ENCODE measurements around the gene TRIP12.
"Not testable (repeated sequence)": the region's sequence is repeated elsewhere in the genome, so short reads cannot be mapped to it uniquely, and the experiment has no call there.

The TRIP12 gene

DNA sequence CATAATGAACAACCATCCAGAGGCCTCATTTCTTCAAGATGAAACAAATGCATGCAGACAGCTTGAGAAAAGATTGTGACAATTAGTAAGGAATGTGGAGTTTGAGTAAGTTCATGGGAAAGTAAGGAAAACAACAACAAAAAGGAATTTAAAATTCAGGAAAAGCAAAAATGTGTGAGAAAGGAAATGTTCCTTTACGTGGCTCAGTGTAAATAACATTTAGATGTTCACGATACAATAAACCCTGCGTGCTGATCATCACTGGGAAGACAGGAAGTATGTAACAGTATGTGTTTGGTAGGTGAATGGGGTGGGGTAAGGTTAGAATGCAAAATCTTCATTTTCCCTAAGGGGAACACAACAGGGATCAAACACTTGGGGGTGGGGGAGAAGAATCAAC lies 72.7 kb downstream of the TRIP12 start:
- Histone ChIP-seq H3K4me1 (ENCODE audit: insufficient read depth, low read length) (peaks cover 6% of the 10 kb centered on the region), H3K27me3 (ENCODE audit: control insufficient read depth in 1 of 2, insufficient read depth in 2 of 2, low read length in 2 of 2) (no peaks in the 10 kb centered on the region), H3K27ac (ENCODE audit: low read depth, low read length) (no peak overlapping the region), H3K9me3 (ENCODE audit: low read length) (no peaks in the 10 kb centered on the region), H3K4me3 (ENCODE audit: low read depth in 1 of 2, low read length in 2 of 2) (no peak overlapping the region), H3K36me3 (ENCODE audit: insufficient read depth, low read length) (peaks cover 4% of the 10 kb centered on the region), H3K9ac (ENCODE audit: low read length) (no peak overlapping the region)

DNA sequence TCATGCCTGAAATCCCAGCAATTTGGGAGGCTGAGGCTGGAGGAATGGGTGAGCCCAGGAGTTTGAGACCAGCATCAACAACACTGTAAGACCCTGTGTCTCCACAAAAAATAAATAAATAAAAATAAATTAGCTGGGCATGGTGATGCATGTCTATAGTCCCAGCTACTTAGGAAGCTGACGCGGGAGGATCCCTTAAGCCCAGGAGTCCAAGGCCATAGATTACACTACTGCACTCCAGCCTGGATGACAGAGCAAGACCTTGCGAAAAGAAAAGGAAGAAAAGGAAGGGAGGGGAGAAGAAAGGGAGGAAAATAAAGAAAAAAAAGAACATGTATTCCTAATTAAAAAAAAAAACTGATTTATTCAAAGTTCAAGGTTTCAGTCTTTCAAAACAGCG lies 78.2 kb downstream of the TRIP12 start:
- H3K9me3 ChIP-seq (ENCODE audit: low read length) = no peaks in the 10 kb centered on the region
- H3K9ac ChIP-seq (ENCODE audit: low read length) = no peak overlapping the region
- H3K36me3 ChIP-seq (ENCODE audit: insufficient read depth, low read length) = peaks cover 14% of the 10 kb centered on the region
- H3K27ac ChIP-seq (ENCODE audit: low read depth, low read length) = no peak overlapping the region
- no peaks in the 10 kb centered on the region for H3K27me3 ChIP-seq (ENCODE audit: control insufficient read depth in 1 of 2, insufficient read depth in 2 of 2, low read length in 2 of 2)
- H3K4me1 ChIP-seq (ENCODE audit: insufficient read depth, low read length) = peaks cover 6% of the 10 kb centered on the region
- H3K4me3 ChIP-seq (ENCODE audit: low read depth in 1 of 2, low read length in 2 of 2) = no peak overlapping the region

DNA sequence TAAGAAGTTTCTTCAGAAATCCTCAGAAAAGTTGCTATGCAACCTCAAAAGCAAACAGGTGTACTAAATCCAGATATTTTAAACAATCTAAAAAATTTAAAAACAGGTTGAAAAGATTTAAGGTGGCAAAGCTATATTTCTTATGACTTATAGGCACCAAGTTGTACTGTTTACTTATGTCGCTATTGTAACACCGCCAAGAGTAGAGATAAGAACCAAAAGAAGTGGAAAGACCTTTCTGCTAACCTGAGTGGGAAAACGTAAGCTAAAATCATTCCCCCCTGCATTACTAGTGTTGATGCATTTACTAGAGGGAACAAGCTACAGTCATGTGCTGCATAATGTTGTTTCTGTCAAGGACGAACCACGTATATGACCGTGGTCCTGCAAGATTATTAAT lies 83.1 kb downstream of the TRIP12 start:
- Histone ChIP-seq H3K27me3 (ENCODE audit: control insufficient read depth in 1 of 2, insufficient read depth in 2 of 2, low read length in 2 of 2) (no peaks in the 10 kb centered on the region), H3K9me3 (ENCODE audit: low read length) (no peaks in the 10 kb centered on the region), H3K4me1 (ENCODE audit: insufficient read depth, low read length) (no peaks in the 10 kb centered on the region), H3K4me3 (ENCODE audit: low read depth in 1 of 2, low read length in 2 of 2) (no peak overlapping the region), H3K36me3 (ENCODE audit: insufficient read depth, low read length) (peaks cover 10% of the 10 kb centered on the region), H3K9ac (ENCODE audit: low read length) (no peak overlapping the region), H3K27ac (ENCODE audit: low read depth, low read length) (no peak overlapping the region)

DNA sequence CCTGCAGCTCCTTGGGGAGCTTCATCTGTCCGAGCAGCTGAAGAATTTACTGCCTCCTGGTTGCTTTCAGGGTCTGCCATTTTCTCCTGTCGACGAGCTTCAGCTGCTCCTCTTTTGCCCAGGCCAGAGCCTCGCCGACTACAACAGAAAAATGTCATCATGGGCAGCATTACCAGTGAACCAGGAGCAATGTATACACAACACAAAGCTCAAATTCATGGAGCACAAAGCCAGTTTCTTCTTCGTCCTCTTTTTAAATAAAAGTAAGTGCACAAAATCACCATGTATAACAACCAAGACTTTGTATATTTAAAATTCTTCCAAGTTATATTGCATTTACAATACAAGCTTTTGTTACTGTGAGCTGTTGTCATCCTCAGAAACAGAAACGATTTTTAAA lies 85.0 kb downstream of the TRIP12 start:
- no peaks in the 10 kb centered on the region for H3K4me1 ChIP-seq (ENCODE audit: insufficient read depth, low read length)
- no peaks in the 10 kb centered on the region for H3K27me3 ChIP-seq (ENCODE audit: control insufficient read depth in 1 of 2, insufficient read depth in 2 of 2, low read length in 2 of 2)
- peaks cover 10% of the 10 kb centered on the region for H3K36me3 ChIP-seq (ENCODE audit: insufficient read depth, low read length)
- no peak overlapping the region for H3K27ac ChIP-seq (ENCODE audit: low read depth, low read length)
- no peaks in the 10 kb centered on the region for H3K9me3 ChIP-seq (ENCODE audit: low read length)
- H3K9ac ChIP-seq (ENCODE audit: low read length) = no peak overlapping the region
- no peak overlapping the region for H3K4me3 ChIP-seq (ENCODE audit: low read depth in 1 of 2, low read length in 2 of 2)

DNA sequence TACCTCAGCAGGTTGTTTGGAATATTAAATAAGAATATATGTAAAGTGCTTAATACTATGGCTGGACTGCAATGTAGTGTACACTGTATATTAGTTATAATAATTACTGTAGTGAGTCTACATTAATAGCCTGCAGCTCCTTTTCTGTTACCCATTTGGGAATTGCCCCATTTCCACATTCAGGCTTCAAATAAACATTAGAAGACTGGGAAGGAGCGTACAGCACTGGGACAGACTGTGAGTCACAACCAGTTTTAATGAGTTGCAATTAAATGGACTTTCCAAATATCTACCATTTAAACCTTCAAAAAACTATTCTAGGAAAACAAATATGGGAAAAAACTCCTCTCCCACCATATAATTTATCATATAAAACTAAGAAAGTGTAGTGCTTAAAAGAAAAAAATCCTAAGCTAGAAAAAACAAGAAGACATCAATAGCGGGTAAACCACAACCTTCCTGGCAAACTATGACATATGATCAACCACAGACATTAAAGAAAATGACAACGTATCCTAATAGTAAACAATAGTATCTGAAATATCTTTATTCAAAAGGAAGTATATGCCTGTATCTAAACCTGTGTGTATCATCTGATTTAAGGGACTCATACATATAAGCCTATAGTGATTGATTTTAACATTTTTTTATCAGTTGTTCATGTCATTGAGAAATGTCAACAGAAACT lies 86.1 kb downstream of the TRIP12 start:
- no peaks in the 10 kb centered on the region for H3K4me1 ChIP-seq (ENCODE audit: insufficient read depth, low read length)

DNA sequence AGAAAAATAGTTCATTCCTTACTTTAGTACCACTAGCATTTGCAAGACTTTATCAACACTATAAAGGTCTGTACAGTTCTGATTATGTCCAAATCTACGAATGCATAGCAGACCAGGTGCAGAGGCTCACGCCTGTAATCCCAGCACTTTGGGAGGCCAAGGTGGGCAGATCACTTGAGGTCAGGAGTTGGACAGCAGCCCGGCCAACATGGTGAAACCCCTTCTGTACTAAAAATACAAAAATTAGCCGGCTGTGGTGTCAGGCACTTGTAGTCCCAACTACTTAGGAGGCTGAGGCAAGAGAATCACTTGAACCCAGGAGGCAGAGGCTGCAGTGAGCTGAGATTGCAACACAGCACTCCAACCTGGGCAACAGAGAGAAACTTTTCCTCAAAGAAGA lies 87.4 kb downstream of the TRIP12 start:
- not testable (repeated sequence) for H3K27me3 ChIP-seq (ENCODE audit: control insufficient read depth in 1 of 2, insufficient read depth in 2 of 2, low read length in 2 of 2); H3K4me1 ChIP-seq (ENCODE audit: insufficient read depth, low read length); H3K9ac ChIP-seq (ENCODE audit: low read length); H3K4me3 ChIP-seq (ENCODE audit: low read depth in 1 of 2, low read length in 2 of 2); H3K36me3 ChIP-seq (ENCODE audit: insufficient read depth, low read length); H3K9me3 ChIP-seq (ENCODE audit: low read length); H3K27ac ChIP-seq (ENCODE audit: low read depth, low read length)

More for the DNA sequence above, 86.1 kb downstream of the TRIP12 start:
- Histone ChIP-seq H3K36me3 (ENCODE audit: insufficient read depth, low read length) (peaks cover 10% of the 10 kb centered on the region), H3K27ac (ENCODE audit: low read depth, low read length) (no peak overlapping the region), H3K9me3 (ENCODE audit: low read length) (no peaks in the 10 kb centered on the region), H3K4me3 (ENCODE audit: low read depth in 1 of 2, low read length in 2 of 2) (no peak overlapping the region), H3K27me3 (ENCODE audit: control insufficient read depth in 1 of 2, insufficient read depth in 2 of 2, low read length in 2 of 2) (no peaks in the 10 kb centered on the region), H3K9ac (ENCODE audit: low read length) (no peak overlapping the region)

DNA sequence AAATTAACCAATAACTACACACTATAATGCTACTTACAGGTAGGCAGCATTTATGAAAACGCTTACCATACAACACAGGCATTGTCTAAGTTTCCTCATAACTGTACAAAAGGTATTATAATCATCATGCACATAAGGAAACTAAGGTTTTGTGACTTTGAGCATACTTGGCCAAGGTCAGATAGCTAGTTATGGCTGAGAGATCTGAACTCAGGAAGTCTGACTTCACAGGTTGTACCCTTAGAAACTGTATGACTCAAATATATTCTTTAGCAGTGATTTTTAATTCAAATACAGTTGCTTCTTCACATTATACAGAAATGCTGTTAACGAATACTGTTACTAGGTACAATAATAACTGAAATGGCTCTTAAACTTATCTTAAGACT lies 89.3 kb downstream of the TRIP12 start:
- Histone ChIP-seq H3K9ac (ENCODE audit: low read length) (no peak overlapping the region), H3K9me3 (ENCODE audit: low read length) (no peaks in the 10 kb centered on the region), H3K4me3 (ENCODE audit: low read depth in 1 of 2, low read length in 2 of 2) (no peak overlapping the region), H3K4me1 (ENCODE audit: insufficient read depth, low read length) (peaks cover 7% of the 10 kb centered on the region), H3K36me3 (ENCODE audit: insufficient read depth, low read length) (peaks cover 9% of the 10 kb centered on the region), H3K27ac (ENCODE audit: low read depth, low read length) (no peak overlapping the region), H3K27me3 (ENCODE audit: control insufficient read depth in 1 of 2, insufficient read depth in 2 of 2, low read length in 2 of 2) (no peaks in the 10 kb centered on the region)

DNA sequence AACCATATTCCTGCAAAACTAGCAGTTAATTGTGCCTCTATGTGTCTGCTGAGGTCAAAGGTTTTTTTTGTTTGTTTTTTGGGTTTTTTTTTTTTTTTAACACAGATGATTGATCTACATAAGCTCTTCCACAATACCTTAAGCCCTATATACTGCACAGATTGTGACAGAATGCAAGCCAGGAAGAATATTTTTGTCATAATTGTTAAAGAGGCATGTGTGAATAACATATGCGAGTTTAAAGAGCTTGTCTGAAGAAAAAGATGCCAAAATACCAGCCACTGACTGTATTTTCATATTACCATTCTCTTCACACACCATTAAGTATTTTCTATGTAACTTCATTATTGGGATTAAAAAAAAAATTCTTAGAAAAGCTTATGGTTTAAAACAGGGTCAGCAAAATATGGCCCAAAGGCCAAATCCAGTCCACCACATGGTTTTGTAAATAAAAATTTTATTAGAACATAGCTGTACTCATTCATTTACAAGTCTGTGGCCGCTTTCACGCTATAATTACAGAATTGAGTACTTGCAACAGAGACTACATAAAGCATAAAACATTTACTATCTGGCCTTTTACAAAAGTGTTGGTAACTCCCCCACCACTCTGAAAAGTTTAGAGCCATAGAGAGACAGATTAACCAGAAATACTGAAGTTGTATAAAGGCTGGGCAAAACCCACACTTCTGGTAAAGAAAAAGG lies 89.9 kb downstream of the TRIP12 start:
- peaks cover 11% of the 10 kb centered on the region for H3K36me3 ChIP-seq (ENCODE audit: insufficient read depth, low read length)

DNA sequence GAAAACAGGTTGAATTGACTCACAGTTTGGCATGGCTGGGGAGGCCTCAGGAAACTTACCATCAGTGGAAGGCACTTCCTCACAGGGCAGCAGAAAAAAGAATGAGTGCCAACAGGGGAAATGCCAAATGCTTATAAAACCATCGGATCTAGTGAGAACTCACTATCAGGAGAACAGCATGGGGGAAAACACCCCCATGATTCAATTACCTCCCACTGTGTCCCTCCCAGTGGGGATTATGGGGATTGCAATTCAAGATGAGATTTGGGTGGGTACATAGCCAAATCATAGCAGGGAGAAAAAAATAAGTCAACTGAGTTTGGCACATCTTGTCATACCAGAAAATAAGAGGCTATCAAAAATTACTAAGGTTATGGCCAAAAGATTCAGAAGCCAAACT lies 96.3 kb downstream of the TRIP12 start:
- Histone ChIP-seq H3K9me3 (ENCODE audit: low read length) (no peaks in the 10 kb centered on the region), H3K36me3 (ENCODE audit: insufficient read depth, low read length) (peaks cover 11% of the 10 kb centered on the region), H3K27me3 (ENCODE audit: control insufficient read depth in 1 of 2, insufficient read depth in 2 of 2, low read length in 2 of 2) (no peaks in the 10 kb centered on the region)

More for the DNA sequence above, 89.9 kb downstream of the TRIP12 start:
- H3K4me1 ChIP-seq (ENCODE audit: insufficient read depth, low read length) = peaks cover 7% of the 10 kb centered on the region
- no peak overlapping the region for H3K9ac ChIP-seq (ENCODE audit: low read length)
- H3K27me3 ChIP-seq (ENCODE audit: control insufficient read depth in 1 of 2, insufficient read depth in 2 of 2, low read length in 2 of 2) = no peaks in the 10 kb centered on the region
- no peak overlapping the region for H3K27ac ChIP-seq (ENCODE audit: low read depth, low read length)
- no peak overlapping the region for H3K4me3 ChIP-seq (ENCODE audit: low read depth in 1 of 2, low read length in 2 of 2)
- H3K9me3 ChIP-seq (ENCODE audit: low read length) = no peaks in the 10 kb centered on the region

DNA sequence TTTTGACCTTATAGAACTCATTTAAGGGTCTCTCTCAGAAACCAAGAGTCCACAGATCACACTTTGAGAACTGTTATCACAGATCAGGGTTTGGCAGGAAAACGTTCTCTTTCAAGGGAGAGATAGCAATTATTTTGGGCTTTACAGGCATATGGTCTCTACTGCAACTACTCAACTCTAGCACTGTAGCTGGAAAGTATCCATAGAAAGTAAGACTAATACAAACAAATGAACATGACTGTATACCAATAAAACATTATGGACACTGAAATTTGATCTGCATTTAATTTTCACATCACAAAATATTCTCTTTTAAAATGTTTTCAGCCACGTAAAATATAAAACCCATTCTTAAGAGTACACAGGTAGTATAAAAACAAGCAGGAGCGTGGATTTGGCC lies 100.5 kb downstream of the TRIP12 start:
- Histone ChIP-seq H3K4me1 (ENCODE audit: insufficient read depth, low read length) (no peaks in the 10 kb centered on the region), H3K4me3 (ENCODE audit: low read depth in 1 of 2, low read length in 2 of 2) (no peak overlapping the region), H3K27ac (ENCODE audit: low read depth, low read length) (no peak overlapping the region), H3K9me3 (ENCODE audit: low read length) (no peaks in the 10 kb centered on the region), H3K36me3 (ENCODE audit: insufficient read depth, low read length) (peaks cover 17% of the 10 kb centered on the region), H3K27me3 (ENCODE audit: control insufficient read depth in 1 of 2, insufficient read depth in 2 of 2, low read length in 2 of 2) (no peaks in the 10 kb centered on the region), H3K9ac (ENCODE audit: low read length) (no peak overlapping the region)

More for the DNA sequence above, 96.3 kb downstream of the TRIP12 start:
- Histone ChIP-seq H3K4me3 (ENCODE audit: low read depth in 1 of 2, low read length in 2 of 2) (no peak overlapping the region), H3K4me1 (ENCODE audit: insufficient read depth, low read length) (peaks cover 6% of the 10 kb centered on the region), H3K9ac (ENCODE audit: low read length) (no peak overlapping the region), H3K27ac (ENCODE audit: low read depth, low read length) (no peak overlapping the region)

DNA sequence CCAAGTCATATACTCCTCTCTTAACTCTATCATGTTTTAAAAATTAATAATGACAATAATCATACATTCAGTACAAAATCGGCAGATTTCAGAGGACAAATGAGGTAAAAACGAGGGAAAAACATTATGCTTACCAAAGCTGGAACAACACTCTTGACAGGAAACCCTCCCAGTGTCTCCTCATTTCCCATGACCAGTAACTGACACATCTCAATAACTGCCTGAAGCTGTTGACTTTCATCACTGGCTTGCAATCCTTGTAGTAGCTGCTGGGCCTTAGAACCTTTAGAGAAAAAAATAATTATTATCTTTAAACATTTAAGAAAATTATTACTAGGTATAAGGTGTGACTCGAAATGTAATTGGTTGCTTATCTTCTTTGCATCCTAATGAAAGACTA lies 103.6 kb downstream of the TRIP12 start:
- H3K4me3 ChIP-seq (ENCODE audit: low read depth in 1 of 2, low read length in 2 of 2) = no peak overlapping the region
- H3K36me3 ChIP-seq (ENCODE audit: insufficient read depth, low read length) = peaks cover 30% of the 10 kb centered on the region
- H3K27ac ChIP-seq (ENCODE audit: low read depth, low read length) = no peak overlapping the region
- no peaks in the 10 kb centered on the region for H3K27me3 ChIP-seq (ENCODE audit: control insufficient read depth in 1 of 2, insufficient read depth in 2 of 2, low read length in 2 of 2)
- no peaks in the 10 kb centered on the region for H3K9me3 ChIP-seq (ENCODE audit: low read length)
- no peaks in the 10 kb centered on the region for H3K4me1 ChIP-seq (ENCODE audit: insufficient read depth, low read length)
- no peak overlapping the region for H3K9ac ChIP-seq (ENCODE audit: low read length)

DNA sequence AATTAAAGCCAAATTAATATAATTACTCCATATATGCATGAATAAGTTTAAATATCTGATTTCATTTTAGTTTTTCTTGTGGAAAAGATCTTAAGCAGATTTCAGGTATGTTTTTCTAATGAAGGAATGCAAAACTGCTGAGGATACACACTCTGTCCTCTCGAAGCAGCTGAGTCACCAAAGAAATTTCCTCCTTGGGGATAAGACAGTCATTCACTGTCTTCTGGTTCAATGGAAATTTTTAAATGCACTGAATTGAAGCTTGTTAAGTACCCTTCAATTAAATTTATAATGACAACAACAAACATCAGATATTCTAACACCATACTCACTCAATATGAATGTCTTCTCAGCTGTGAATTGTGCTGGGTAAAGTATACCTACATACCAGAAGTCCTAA lies 106.0 kb downstream of the TRIP12 start:
- H3K27me3 ChIP-seq (ENCODE audit: control insufficient read depth in 1 of 2, insufficient read depth in 2 of 2, low read length in 2 of 2) = no peaks in the 10 kb centered on the region
- no peak overlapping the region for H3K27ac ChIP-seq (ENCODE audit: low read depth, low read length)
- H3K9me3 ChIP-seq (ENCODE audit: low read length) = no peaks in the 10 kb centered on the region
- H3K9ac ChIP-seq (ENCODE audit: low read length) = no peak overlapping the region
- no peak overlapping the region for H3K4me3 ChIP-seq (ENCODE audit: low read depth in 1 of 2, low read length in 2 of 2)
- H3K4me1 ChIP-seq (ENCODE audit: insufficient read depth, low read length) = peaks cover 4% of the 10 kb centered on the region
- peaks cover 30% of the 10 kb centered on the region for H3K36me3 ChIP-seq (ENCODE audit: insufficient read depth, low read length)

All from muscle layer of colon (tissue), 2 donors.